Pancreas (tissue), 10 donors: Measurements from ENCODE around the gene ADPRHL1. TPM values are rescaled to one million over a fixed set of nuclear protein-coding genes. Genes with fewer than 3 reads are reported as not detected.
A peak's percentile ranks its signal among the peaks of the same experiment; 100 is the strongest.

Experiments
- ATAC-seq, 4 donors: fragments of 200-7000 bp; cut with Tn5 transposase; one replicate each; pipeline versions ENCODE4 v1.8.0 to v1.9.1; 2020; ENCODE audit warnings: mild to moderate bottlenecking in 4 of 4, moderate library complexity in 4 of 4
- DNase-seq, 6 donors: peaks; one replicate each; pipeline ENCODE4 v3.0.0-alpha.2; 2020
- FAIRE-seq: peaks from 2 replicates; lab custom pipeline; 2012; peaks lifted over from hg19 to GRCh38; lab: Jason Lieb, UNC
- H3K27ac ChIP-seq, 4 donors: fragments of 200-600 bp; sonication (generic); 1 replicate in 3 of 4; 2 replicates in 1 of 4; pipeline versions ENCODE4 v1.5.0 to v1.8.0; 2020
- H3K27me3 ChIP-seq, 4 donors: fragments of 200-600 bp; one replicate each; pipeline ENCODE4 v1.8.0; 2021
- H3K36me3 ChIP-seq, 3 donors: fragments of 200-600 bp; sonication (generic) in 1 of 3; one replicate each; pipeline versions ENCODE4 v1.5.0 to v1.8.0; 2020 to 2021
- H3K4me1 ChIP-seq, 3 donors: fragments of 200-600 bp; one replicate each; pipeline ENCODE4 v1.8.0; 2021
- H3K4me3 ChIP-seq, 4 donors: fragments of 200-600 bp; sonication (generic) in 2 of 4; one replicate each; pipeline versions ENCODE4 v1.5.0 to v1.8.0; 2020 to 2021
- H3K9me3 ChIP-seq, 4 donors: fragments of 200-600 bp; one replicate each; pipeline ENCODE4 v1.8.0; 2021
- WGBS, 2 donors: extraction: QIAGEN DNeasy Blood & Tissue Kit; methylation state at CpG; one replicate each; pipeline ENCODE4 v1.1.7; 2013; 5-methylcytosine and 5-hydroxymethylcytosine counted together
- intact Hi-C, 3 donors: fragments of 100-400 bp; cut with DNase I; formaldehyde crosslinking; loops; one replicate each; pipeline versions ENCODE4 v1.11.1 to v1.14.2; 2022
- polyA plus RNA-seq, 2 donors: library from polyadenylated mRNA; stranded (reverse); fragments of 200-250 nt; gene quantifications; one replicate each; pipeline ENCODE4 v1.2.3, GENCODE V29; 2013
- total RNA-seq, 6 donors: library from RNA; stranded (reverse); fragmentation: NEBNext Ultra II Directional in 4 of 6; extraction: Animal tissue kit (Norgen Biotek cat#: 25700) in 4 of 6; gene quantifications; one replicate each; pipeline versions ENCODE4 v1.2.1 to v1.2.4, GENCODE V29; 2021 to 2023
- TF ChIP-seq, protein P1 (sequence below), 4 donors: fragments of 200-600 bp; sonication (generic) in 3 of 4; IDR thresholded peaks; one replicate each; pipeline versions ENCODE4 v1.5.0 to v1.8.0; 2021; ENCODE audit warnings: antibody characterized with exemption in 4 of 4
- donor health status: healthy with polysubstance abuse.
- donor health status: DM: no; HTN: no; CAD: no; lungs with moderate emphysema.
- donor health status: DM: no; HTN: no; CAD: no.
- donor health status: control.
- donor health status: control.
- donor health status: Bipolar disorder and iron deficiency.
- donor health status: DM: yes; HTN: yes; CAD: no.
- donor health status: DM: no; HTN: no; CAD: no.
- donor health status: DM: no; HTN: no; CAD: no.
- donor health status: DM: yes; HTN: yes; CAD: no.

The ADPRHL1 gene
- total RNA-seq (1 to 10 TPM; 2.2 to 6.0 (median 3.7) TPM), polyA plus RNA-seq (1 to 10 TPM; 1.2 to 2.3 TPM)

DNA sequence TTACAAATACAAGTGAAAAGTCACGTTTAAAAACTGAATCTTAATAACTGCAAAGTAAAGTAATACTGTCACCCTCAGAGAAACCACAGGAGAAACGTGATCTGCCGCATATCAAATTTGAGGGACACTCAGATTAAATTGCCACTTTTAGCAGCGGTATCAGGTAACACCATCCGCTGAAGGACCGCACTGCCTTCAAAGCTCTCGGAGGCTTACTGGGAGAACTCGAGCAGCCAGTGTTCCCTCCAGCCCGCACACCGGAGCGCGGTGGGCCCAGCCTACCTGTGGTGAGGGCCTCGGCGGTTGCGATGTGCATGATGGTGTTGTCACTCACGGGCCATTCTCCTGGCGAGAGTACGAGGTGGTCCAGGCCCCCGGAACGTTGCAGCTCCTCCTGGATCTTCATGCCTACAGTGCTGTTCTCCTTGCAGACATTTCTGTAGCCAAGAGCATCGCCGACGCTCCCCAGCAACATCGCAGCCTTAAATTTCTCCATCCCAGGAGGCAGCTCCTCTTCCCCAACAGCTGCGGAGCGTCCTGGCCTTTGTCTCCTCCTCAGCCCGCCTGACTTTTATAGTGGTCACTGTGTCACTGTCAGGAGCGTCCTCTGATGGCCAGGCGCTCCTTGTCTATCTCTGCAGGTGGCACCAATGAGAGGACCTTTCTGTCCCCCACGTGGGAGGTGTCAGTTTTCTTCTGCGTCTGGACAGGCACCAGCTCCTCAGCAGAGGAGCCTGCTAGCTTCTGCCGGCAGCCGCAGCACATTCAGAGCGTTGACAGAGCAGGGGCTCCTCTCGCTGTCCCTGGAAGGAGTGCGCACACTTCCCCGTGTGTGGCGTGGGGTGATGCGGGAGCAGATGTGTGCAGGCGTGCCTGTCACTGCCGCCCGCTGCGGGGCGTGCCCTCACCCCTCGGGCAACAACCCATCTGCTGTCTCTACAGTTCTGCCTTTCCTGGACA lies at the start of gene ADPRHL1:
Gene ADPRHL1 (minus strand): TSS at position 547 of the 960 bp plus-strand sequence. CDS start 51 bp downstream, at position 496.
- peak in 2 of 6 donors; percentile 35 to 65 for DNase-seq
- TF ChIP-seq, protein P1, sequence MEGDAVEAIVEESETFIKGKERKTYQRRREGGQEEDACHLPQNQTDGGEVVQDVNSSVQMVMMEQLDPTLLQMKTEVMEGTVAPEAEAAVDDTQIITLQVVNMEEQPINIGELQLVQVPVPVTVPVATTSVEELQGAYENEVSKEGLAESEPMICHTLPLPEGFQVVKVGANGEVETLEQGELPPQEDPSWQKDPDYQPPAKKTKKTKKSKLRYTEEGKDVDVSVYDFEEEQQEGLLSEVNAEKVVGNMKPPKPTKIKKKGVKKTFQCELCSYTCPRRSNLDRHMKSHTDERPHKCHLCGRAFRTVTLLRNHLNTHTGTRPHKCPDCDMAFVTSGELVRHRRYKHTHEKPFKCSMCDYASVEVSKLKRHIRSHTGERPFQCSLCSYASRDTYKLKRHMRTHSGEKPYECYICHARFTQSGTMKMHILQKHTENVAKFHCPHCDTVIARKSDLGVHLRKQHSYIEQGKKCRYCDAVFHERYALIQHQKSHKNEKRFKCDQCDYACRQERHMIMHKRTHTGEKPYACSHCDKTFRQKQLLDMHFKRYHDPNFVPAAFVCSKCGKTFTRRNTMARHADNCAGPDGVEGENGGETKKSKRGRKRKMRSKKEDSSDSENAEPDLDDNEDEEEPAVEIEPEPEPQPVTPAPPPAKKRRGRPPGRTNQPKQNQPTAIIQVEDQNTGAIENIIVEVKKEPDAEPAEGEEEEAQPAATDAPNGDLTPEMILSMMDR (IDR thresholded peaks at IDR 0.05), result no peak
- peaks cover 0 to 9% (median 0%) of the 10 kb centered on the region in 3 donors for H3K36me3 ChIP-seq
- intact Hi-C loops, result no loop called here
- H3K27me3 ChIP-seq, result no peaks in the 10 kb centered on the region
- no peaks in the 10 kb centered on the region for H3K9me3 ChIP-seq
- no peak for FAIRE-seq
- H3K4me3 ChIP-seq, result no peak within 1 kb of the TSS
- peaks cover 0 to 7% (median 0%) of the 10 kb centered on the region in 3 donors for H3K4me1 ChIP-seq
- 87 to 91% methylated on average over 45 of the region's 45 CpGs for WGBS, 2 donors
- no peak within 1 kb of the TSS for H3K27ac ChIP-seq
- no peak for ATAC-seq

DNA sequence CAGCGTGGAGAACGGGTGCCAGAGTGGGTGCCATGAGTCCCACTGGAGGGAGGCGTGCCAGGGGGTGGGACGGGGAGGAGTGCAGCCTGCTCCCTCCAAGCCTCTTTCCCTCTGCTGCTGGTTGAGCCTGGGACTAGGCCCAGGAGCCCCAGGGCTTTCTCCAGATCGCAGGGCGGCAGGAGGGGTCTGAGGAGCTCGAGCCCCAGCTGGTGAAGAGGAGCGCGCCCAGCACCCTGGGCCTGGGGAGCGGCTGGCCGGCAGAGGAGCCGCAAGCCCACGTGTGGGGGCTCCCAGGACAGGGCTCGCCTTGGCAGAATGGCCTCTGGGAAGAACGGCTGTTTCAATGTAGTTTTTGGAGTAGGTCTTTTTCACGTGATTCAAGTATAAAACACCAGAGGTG lies 49.4 kb upstream of the ADPRHL1 start:
- Histone ChIP-seq H3K36me3 (peaks cover 0 to 63% (median 13%) of the 10 kb centered on the region in 3 donors), H3K27ac (no peak overlapping the region), H3K4me1 (no peaks in the 10 kb centered on the region), H3K27me3 (no peaks in the 10 kb centered on the region), H3K9me3 (no peaks in the 10 kb centered on the region), H3K4me3 (no peak overlapping the region)
- 91 to 95% methylated on average over 16 of the region's 16 CpGs for WGBS, 2 donors
- DNase-seq, result no peak
- ATAC-seq, result no peak
- intact Hi-C loops, result no loop called here
- no peak for FAIRE-seq
- TF ChIP-seq, protein P1 (IDR thresholded peaks at IDR 0.05), result no peak

DNA sequence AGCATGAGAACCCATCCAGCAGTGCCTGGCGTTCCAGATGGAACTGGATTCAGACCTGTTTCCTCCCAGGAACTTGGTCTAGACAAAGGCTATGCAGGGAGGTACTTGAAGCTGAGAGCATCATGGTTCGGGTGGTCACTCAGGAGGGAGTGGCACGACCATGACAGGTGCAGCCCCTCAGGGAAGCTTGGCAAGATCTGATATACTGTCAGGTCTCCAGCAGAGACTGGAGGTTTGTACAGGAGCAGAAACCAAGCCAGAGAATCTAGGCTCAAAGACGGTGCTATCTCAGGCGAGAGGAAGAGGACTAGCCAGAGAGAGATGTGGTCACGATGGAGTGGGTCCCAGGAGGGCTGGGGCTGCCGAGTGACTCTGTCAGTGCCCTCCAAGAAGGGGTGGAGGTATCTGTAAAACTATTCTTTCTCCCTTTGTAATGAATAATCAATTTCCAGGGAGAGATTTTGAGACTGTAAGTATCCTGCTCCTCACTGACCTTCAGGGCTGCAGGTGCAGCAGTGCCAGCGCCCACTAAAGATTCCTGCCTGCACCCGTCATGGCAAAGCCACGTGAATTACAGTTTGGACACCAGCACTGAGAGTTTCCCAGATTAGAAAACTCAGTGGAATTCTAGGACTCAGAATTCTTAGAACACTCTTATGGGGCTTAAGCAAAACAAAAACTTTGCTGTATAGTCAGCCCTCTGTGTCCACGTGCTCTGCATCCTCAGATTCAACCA lies 47.4 kb upstream of the ADPRHL1 start:
- DNase-seq (no peak), FAIRE-seq (no peak), ATAC-seq (no peak)
- Histone ChIP-seq H3K4me1 (peaks cover 0 to 2% (median 0%) of the 10 kb centered on the region in 3 donors), H3K36me3 (peaks cover 0 to 70% (median 13%) of the 10 kb centered on the region in 3 donors), H3K9me3 (no peaks in the 10 kb centered on the region), H3K27me3 (no peaks in the 10 kb centered on the region), H3K4me3 (no peak overlapping the region), H3K27ac (no peak overlapping the region)
- TF ChIP-seq, protein P1 (IDR thresholded peaks at IDR 0.05), result no peak
- intact Hi-C loops, result no loop called here
- 90 to 97% methylated on average over 11 of the region's 11 CpGs for WGBS, 2 donors

DNA sequence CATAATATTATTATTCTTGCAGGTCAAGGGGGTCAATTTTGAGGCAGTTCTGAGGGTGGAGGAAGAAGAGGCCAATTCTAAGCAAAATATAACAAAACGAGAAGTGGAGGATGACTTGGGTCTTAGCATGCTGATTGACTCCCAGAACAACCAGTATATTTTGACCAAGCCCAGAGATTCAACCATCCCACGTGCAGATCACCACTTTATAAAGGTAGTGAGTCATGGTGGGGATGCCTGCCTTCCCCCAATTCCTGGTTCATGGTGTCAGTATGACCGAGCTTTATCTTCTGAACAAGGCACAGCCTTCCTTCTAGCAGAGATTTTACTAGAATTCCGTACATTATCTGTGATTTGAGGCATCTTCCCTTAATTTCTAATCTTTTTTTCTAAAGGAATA lies 46.6 kb upstream of the ADPRHL1 start:
- no peak for FAIRE-seq
- peaks cover 0 to 74% (median 13%) of the 10 kb centered on the region in 3 donors for H3K36me3 ChIP-seq
- 85 to 89% methylated on average over 4 of the region's 4 CpGs for WGBS, 2 donors

More for the DNA sequence above, 46.6 kb upstream of the ADPRHL1 start:
- TF ChIP-seq, protein P1 (IDR thresholded peaks at IDR 0.05), result no peak
- intact Hi-C loops, result no loop called here
- Histone ChIP-seq H3K27me3 (no peaks in the 10 kb centered on the region), H3K4me1 (peaks cover 0 to 10% (median 0%) of the 10 kb centered on the region in 3 donors), H3K27ac (no peak overlapping the region), H3K4me3 (no peak overlapping the region), H3K9me3 (no peaks in the 10 kb centered on the region)
- DNase-seq, result no peak
- ATAC-seq, result no peak
